Fibroblast of skin of scalp (primary cell): ENCODE data around the gene SET.

Experiments used
- DNase-seq: peaks from one replicate; pipeline ENCODE4 v3.0.0-alpha.2; 2013

The SET gene

GRCh38 chr9:128731691-128732090 is 42.7 kb downstream of the SET start:
- no peak for DNase-seq

GRCh38 chr9:128732576-128732975 is 43.6 kb downstream of the SET start:
- DNase-seq: no peak

GRCh38 chr9:128733256-128733655 is 44.2 kb downstream of the SET start:
- DNase-seq: peak; percentile 87

DNA sequence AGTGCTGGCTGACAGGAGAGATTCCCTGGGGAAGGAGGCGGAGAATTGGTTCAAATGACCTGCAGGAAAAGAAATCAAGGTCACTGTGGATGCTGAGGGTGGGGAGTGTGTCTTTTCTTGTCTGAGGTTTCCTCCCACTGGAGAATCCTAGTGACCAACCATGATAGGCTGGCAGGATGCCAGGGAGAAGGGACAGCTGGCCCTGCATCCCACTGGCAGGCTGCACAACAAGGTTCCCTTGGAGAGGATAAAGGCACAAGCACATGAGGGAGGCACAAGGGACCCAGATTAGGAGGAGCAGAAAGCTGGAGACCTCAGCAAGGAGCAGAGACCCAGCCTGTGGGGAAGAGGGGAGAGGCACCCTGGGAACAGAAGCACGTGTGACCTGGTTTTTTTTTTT is 46.4 kb downstream of the SET start:
- no peak for DNase-seq

- DNase-seq: no peak
Measured at GRCh38 chr9:128742401-128742800, 53.4 kb downstream of the SET start.

DNA sequence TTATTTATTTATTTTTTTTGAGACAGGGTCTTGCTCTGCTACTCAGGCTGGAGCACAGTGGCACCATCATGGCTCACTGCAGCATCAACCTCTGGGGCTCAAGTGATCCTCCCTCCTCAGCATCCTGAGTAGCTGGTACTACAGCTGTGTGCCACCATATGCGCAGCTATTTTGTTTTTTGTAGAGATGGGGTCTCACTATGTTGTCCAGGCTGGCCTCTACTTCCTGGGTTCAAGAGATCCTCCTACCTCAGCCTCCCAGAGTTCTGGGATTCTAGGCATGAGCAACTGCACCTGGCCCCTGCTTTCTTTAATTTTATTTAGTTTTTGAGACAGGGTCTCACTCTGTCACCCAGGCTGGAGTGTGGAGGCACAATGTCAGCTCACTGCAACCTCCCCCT is 54.4 kb downstream of the SET start:
- DNase-seq: no peak
